HL-60 (cell line): ENCODE measurements around the gene ROR1.

Source experiments
- CTCF ChIP-seq: IDR thresholded peaks from one replicate; pipeline ENCODE4 v1.5.1; 2011; ENCODE audit warnings: low read length, control low read depth, inconsistent platforms; ENCODE audit not compliant: insufficient read depth
- GABPA ChIP-seq: IDR thresholded peaks from 2 replicates; pipeline ENCODE4 v1.6.1; 2012; ENCODE audit warnings: low read depth

- TF ChIP-seq CTCF (no peak), GABPA (no peak)
Measured at GRCh38 chr1:64147045-64147724, 373.4 kb downstream of the ROR1 start.
